Suppressor macrophage treated with lipopolysaccharide for 4 hours (primary cell): ENCODE measurements around the gene PAK1.

ENCODE experiments used
- DNase-seq: peaks from one replicate; pipeline ENCODE4 v3.0.0-alpha.2; 2020

Gene PAK1

GRCh38 chr11:77359481-77359880, 114.4 kb downstream of the PAK1 start:
- DNase-seq, result no peak

GRCh38 chr11:77353131-77353530, 120.8 kb downstream of the PAK1 start:
- no peak for DNase-seq

- DNase-seq, result no peak
Measured at GRCh38 chr11:77351281-77351886, 122.5 kb downstream of the PAK1 start.

GRCh38 chr11:77347948-77348347, 125.9 kb downstream of the PAK1 start:
- DNase-seq, result no peak

GRCh38 chr11:77346906-77347603, 126.8 kb downstream of the PAK1 start:
- DNase-seq, result no peak

GRCh38 chr11:77345621-77346020, 128.3 kb downstream of the PAK1 start:
- DNase-seq, result no peak

- DNase-seq, result no peak
Measured at GRCh38 chr11:77340501-77340900, 133.4 kb downstream of the PAK1 start.

GRCh38 chr11:77332259-77332658, 141.6 kb downstream of the PAK1 start:
- DNase-seq, result no peak

- DNase-seq, result no peak
Measured at GRCh38 chr11:77325159-77325558, 148.7 kb downstream of the PAK1 start.

GRCh38 chr11:77324508-77324907, 149.4 kb downstream of the PAK1 start:
- no peak for DNase-seq

GRCh38 chr11:77322926-77323590, 150.8 kb downstream of the PAK1 start:
- no peak for DNase-seq

GRCh38 chr11:77322506-77322905, 151.4 kb downstream of the PAK1 start:
- no peak for DNase-seq

- DNase-seq, result no peak
Measured at GRCh38 chr11:77320351-77320750, 153.5 kb downstream of the PAK1 start.

- no peak for DNase-seq
Measured at GRCh38 chr11:77318600-77318999, 155.3 kb downstream of the PAK1 start.

GRCh38 chr11:77316733-77317342, 157.1 kb downstream of the PAK1 start:
- no peak for DNase-seq

GRCh38 chr11:77312107-77312506, 161.8 kb downstream of the PAK1 start:
- no peak for DNase-seq

- DNase-seq, result no peak
Measured at GRCh38 chr11:77311701-77312100, 162.2 kb downstream of the PAK1 start.

GRCh38 chr11:77310721-77311120, 163.2 kb downstream of the PAK1 start:
- DNase-seq, result no peak

GRCh38 chr11:77309401-77310085, 164.4 kb downstream of the PAK1 start:
- no peak for DNase-seq

GRCh38 chr11:77308838-77309237, 165.1 kb downstream of the PAK1 start:
- no peak for DNase-seq

GRCh38 chr11:77303328-77303727, 170.6 kb downstream of the PAK1 start:
- DNase-seq, result no peak

- DNase-seq, result no peak
Measured at GRCh38 chr11:77302752-77303151, 171.1 kb downstream of the PAK1 start.

GRCh38 chr11:77301510-77301909, 172.4 kb downstream of the PAK1 start, which contains the start of gene GDPD4:
TSS of gene GDPD4 (minus strand) at chr11:77301686. CDS start at chr11:77285137, 16,549 bp downstream.
- no peak for DNase-seq
